Hepatocyte (in vitro differentiated cells): ENCODE data around the gene PIGC. TPM values are rescaled to one million over a fixed set of nuclear protein-coding genes. Genes with fewer than 3 reads are reported as not detected.

Experiments used
- DNase-seq: peaks from one replicate; pipeline ENCODE4 v3.0.0-alpha.2; 2016; ENCODE audit warnings: low spot score
- H2AFZ ChIP-seq: fragments of 200-600 bp; sonication (generic); 2 replicates; pipeline ENCODE4 v1.6.0; 2016; ENCODE audit warnings: antibody characterized with exemption, mild to moderate bottlenecking
- H3K27ac ChIP-seq: fragments of 200-600 bp; sonication (generic); 2 replicates; pipeline ENCODE4 v1.5.1; 2016; ENCODE audit warnings: mild to moderate bottlenecking
- H3K27me3 ChIP-seq: fragments of 200-600 bp; sonication (generic); 2 replicates; pipeline ENCODE4 v1.6.1; 2016
- H3K36me3 ChIP-seq: fragments of 200-600 bp; sonication (generic); replicated peaks from 2 replicates; pipeline ENCODE4 v1.5.1; 2016; ENCODE audit warnings: low read depth; ENCODE audit not compliant: insufficient read depth
- H3K4me1 ChIP-seq: fragments of 200-600 bp; sonication (generic); 2 replicates; pipeline ENCODE4 v1.5.1; 2016; ENCODE audit warnings: mild to moderate bottlenecking, moderate library complexity; ENCODE audit not compliant: insufficient read depth
- H3K4me2 ChIP-seq: fragments of 200-600 bp; sonication (generic); 2 replicates; pipeline ENCODE4 v1.6.0; 2016
- H3K4me3 ChIP-seq: fragments of 200-600 bp; sonication (generic); 2 replicates; pipeline ENCODE4 v1.5.1; 2016; ENCODE audit warnings: mild to moderate bottlenecking
- H3K79me2 ChIP-seq: fragments of 200-600 bp; sonication (generic); 2 replicates; pipeline ENCODE4 v1.6.0; 2017; ENCODE audit warnings: mild to moderate bottlenecking
- H3K9me2 ChIP-seq: fragments of 200-600 bp; sonication (generic); replicated peaks from 2 replicates; pipeline ENCODE4 v1.6.0; 2017; ENCODE audit warnings: mild to moderate bottlenecking; ENCODE audit not compliant: insufficient read depth
- H3K9me3 ChIP-seq: fragments of 200-600 bp; sonication (generic); 2 replicates; pipeline ENCODE4 v1.5.1; 2016; ENCODE audit warnings: low read depth, mild to moderate bottlenecking
- H4K20me1 ChIP-seq: fragments of 200-600 bp; sonication (generic); 2 replicates; pipeline ENCODE4 v1.6.0; 2016; ENCODE audit warnings: mild to moderate bottlenecking; ENCODE audit not compliant: insufficient read depth, poor library complexity, severe bottlenecking
- EZH2 ChIP-seq: fragments of 200-600 bp; sonication (generic); IDR thresholded peaks from 2 replicates; pipeline ENCODE4 v1.6.1; 2016; ENCODE audit warnings: antibody characterized with exemption, mild to moderate bottlenecking, borderline replicate concordance
- EZH2phosphoT487 ChIP-seq: fragments of 200-600 bp; sonication (generic); IDR thresholded peaks from one replicate; pipeline ENCODE4 v1.6.1; 2018; ENCODE audit warnings: antibody characterized with exemption, mild to moderate bottlenecking, low read depth, moderate library complexity; ENCODE audit not compliant: unreplicated experiment, severe bottlenecking
- WGBS: methylation state at CpG from one replicate; pipeline ENCODE4 v1.1.6; 2016; ENCODE audit warnings: low lambda C conversion rate; ENCODE audit errors: missing lambda C conversion rate; 5-methylcytosine and 5-hydroxymethylcytosine counted together
- polyA plus RNA-seq: library from polyadenylated mRNA; unstranded; fragments of >200 nt; fragmentation: Nextera tagmentation; extraction: Ambion mirVana; gene quantifications from 2 replicates; pipeline ENCODE4 v1.2.1, GENCODE V29; 2016
- total RNA-seq: library from RNA; depleted of rRNA; stranded (reverse); fragments of >200 nt; gene quantifications from 2 replicates; pipeline ENCODE4 v1.2.3, GENCODE V29; 2014
- TF ChIP-seq, protein P1 (sequence below): fragments of 200-600 bp; sonication (generic); IDR thresholded peaks from 2 replicates; pipeline ENCODE4 v1.5.1; 2016; ENCODE audit warnings: antibody characterized with exemption, mild to moderate bottlenecking; ENCODE audit not compliant: poor library complexity

Gene PIGC
- total and polyA plus RNA-seq, 2 experiments from 2014 or later, result 42.0 to 47.0 TPM

DNA sequence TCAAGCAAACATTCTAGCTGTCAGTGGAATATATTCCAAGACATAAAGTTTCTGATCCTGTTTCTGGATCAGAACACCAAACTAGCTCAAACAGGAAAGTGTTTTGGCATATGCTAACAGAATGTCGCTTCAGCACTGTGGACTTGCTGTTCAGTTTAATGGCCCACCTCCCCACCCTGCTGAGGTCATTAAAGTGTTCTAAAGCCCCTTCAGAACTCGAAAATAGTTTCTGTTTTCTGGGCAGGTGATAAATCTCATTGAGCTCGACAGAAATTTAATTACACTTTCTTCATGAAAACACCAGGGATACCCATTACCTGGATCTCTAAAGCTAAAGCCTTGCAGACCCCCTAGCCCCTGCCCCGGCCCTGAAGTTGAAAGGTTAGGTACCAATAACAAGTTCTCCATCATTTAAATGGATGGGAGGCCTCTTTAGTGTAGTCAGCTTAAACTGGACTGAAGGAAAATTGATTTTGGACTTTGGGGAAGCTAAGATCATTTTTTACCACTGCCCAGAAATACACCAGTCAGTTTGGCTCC is 27.3 kb downstream of the PIGC start:
- H3K79me2 ChIP-seq, result peaks cover 3% of the 10 kb centered on the region
- H3K36me3 ChIP-seq, result no peaks in the 10 kb centered on the region
- no peaks in the 10 kb centered on the region for H3K9me2 ChIP-seq
- no peak overlapping the region for H3K4me3 ChIP-seq
- no peaks in the 10 kb centered on the region for H3K27me3 ChIP-seq
- H3K27ac ChIP-seq, result no peak overlapping the region
- no peaks in the 10 kb centered on the region for H3K9me3 ChIP-seq
- H3K4me1 ChIP-seq, result no peaks in the 10 kb centered on the region
- no peak overlapping the region for H2AFZ ChIP-seq
- no peak overlapping the region for H3K4me2 ChIP-seq
- DNase-seq, result no peak
- H4K20me1 ChIP-seq, result no peaks in the 10 kb centered on the region
- TF ChIP-seq EZH2phosphoT487, result no peak
- TF ChIP-seq EZH2, result no peak
- TF ChIP-seq, protein P1, sequence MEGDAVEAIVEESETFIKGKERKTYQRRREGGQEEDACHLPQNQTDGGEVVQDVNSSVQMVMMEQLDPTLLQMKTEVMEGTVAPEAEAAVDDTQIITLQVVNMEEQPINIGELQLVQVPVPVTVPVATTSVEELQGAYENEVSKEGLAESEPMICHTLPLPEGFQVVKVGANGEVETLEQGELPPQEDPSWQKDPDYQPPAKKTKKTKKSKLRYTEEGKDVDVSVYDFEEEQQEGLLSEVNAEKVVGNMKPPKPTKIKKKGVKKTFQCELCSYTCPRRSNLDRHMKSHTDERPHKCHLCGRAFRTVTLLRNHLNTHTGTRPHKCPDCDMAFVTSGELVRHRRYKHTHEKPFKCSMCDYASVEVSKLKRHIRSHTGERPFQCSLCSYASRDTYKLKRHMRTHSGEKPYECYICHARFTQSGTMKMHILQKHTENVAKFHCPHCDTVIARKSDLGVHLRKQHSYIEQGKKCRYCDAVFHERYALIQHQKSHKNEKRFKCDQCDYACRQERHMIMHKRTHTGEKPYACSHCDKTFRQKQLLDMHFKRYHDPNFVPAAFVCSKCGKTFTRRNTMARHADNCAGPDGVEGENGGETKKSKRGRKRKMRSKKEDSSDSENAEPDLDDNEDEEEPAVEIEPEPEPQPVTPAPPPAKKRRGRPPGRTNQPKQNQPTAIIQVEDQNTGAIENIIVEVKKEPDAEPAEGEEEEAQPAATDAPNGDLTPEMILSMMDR, result no peak
- 67% methylated on average over 4 of the region's 4 CpGs for whole genome bisulfite sequencing

- Histone ChIP-seq H3K27me3 (no peaks in the 10 kb centered on the region), H3K4me1 (no peaks in the 10 kb centered on the region), H3K9me3 (no peaks in the 10 kb centered on the region), H3K27ac (no peak overlapping the region), H3K9me2 (no peaks in the 10 kb centered on the region), H3K4me2 (no peak overlapping the region), H3K36me3 (no peaks in the 10 kb centered on the region), H2AFZ (no peak overlapping the region), H3K79me2 (peaks cover 3% of the 10 kb centered on the region), H3K4me3 (no peak overlapping the region), H4K20me1 (no peaks in the 10 kb centered on the region)
- no peak for TF ChIP-seq EZH2
- no peak for DNase-seq
Measured at GRCh38 chr1:172414331-172414730, 29.5 kb downstream of the PIGC start.

DNA sequence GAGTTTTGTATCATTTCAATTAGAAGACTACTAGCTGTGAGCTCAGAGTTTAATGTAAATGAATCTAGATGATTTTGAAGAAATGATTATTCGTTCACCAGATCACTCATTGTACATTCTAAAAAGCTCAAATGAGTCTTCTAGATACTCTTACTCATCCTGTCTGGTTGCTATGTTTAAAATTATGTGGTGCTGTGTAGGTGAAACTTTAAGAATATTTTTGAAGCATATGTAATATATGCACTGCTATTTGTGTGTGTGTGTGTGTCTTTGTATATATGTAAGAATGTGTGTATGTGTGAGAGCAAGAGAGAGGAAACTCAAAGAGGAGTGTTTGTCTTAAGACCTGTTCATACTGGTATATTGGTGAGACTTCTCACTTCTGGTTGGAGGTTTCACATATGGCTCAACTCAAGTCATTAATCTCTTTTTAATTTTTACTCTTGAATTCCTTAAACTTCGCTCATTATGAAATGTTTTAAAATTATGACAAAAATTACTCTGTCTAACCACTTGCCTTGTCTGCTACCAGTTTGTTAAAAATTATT is 32.0 kb downstream of the PIGC start:
- no peaks in the 10 kb centered on the region for H3K79me2 ChIP-seq
- no peak overlapping the region for H2AFZ ChIP-seq
- H3K27me3 ChIP-seq, result no peaks in the 10 kb centered on the region
- no peak for DNase-seq
- no peak overlapping the region for H3K4me2 ChIP-seq
- TF ChIP-seq EZH2phosphoT487 (no peak), EZH2 (no peak)
- TF ChIP-seq, protein P1, result no peak
- WGBS, result 99% methylated on average over 2 of the region's 2 CpGs
- H3K4me3 ChIP-seq, result no peak overlapping the region
- H3K9me3 ChIP-seq, result no peaks in the 10 kb centered on the region
- no peaks in the 10 kb centered on the region for H4K20me1 ChIP-seq
- no peaks in the 10 kb centered on the region for H3K9me2 ChIP-seq
- no peak overlapping the region for H3K27ac ChIP-seq
- no peaks in the 10 kb centered on the region for H3K36me3 ChIP-seq
- H3K4me1 ChIP-seq, result no peaks in the 10 kb centered on the region

- no peak for DNase-seq
- WGBS, result 90% methylated on average over 1 of the region's 1 CpG
- Histone ChIP-seq H3K79me2 (no peaks in the 10 kb centered on the region), H3K36me3 (no peaks in the 10 kb centered on the region), H3K9me3 (no peaks in the 10 kb centered on the region), H2AFZ (no peak overlapping the region), H3K27ac (no peak overlapping the region), H4K20me1 (no peaks in the 10 kb centered on the region), H3K27me3 (no peaks in the 10 kb centered on the region), H3K4me3 (no peak overlapping the region), H3K9me2 (no peaks in the 10 kb centered on the region), H3K4me2 (no peak overlapping the region), H3K4me1 (no peaks in the 10 kb centered on the region)
- TF ChIP-seq EZH2 (no peak), EZH2phosphoT487 (no peak)
- TF ChIP-seq, protein P1, result no peak
Measured at GRCh38 chr1:172410027-172410426, 33.8 kb downstream of the PIGC start.
